ENCODE data around the gene C5orf24. TPM values are rescaled to one million over a fixed set of nuclear protein-coding genes. Genes with fewer than 3 reads are reported as not detected.
A peak's percentile ranks its signal among the peaks of the same experiment; 100 is the strongest.

Gene C5orf24
- total RNA-seq, 6 experiments from 2014 or later, result 19.0 to 41.8 (median 30.2) TPM

GRCh38 chr5:134892926-134893325 lies 47.2 kb downstream of the C5orf24 start:
- no peaks in the 10 kb centered on the region for H3K27me3 ChIP-seq
- peaks cover 0 to 8% (median 0%) of the 10 kb centered on the region in 4 donors for H3K4me1 ChIP-seq
- H3K4me3 ChIP-seq, result no peak overlapping the region
- H3K36me3 ChIP-seq, result peaks cover 0 to 9% (median 0%) of the 10 kb centered on the region in 4 donors
- DNase-seq, result no peak
- 86% methylated on average over 2 of the region's 2 CpGs for WGBS (ENCODE audit: insufficient coverage, low coverage, low lambda C conversion rate, missing lambda C conversion rate)
- H3K9me3 ChIP-seq, result no peaks in the 10 kb centered on the region
- TF ChIP-seq POLR2A (IDR thresholded peaks at IDR 0.05) (no peak), CTCF (IDR thresholded peaks at IDR 0.05) (no peak)
- H3K27ac ChIP-seq, result no peak overlapping the region
- intact Hi-C loops (cut with DNase I), result no loop called here
- ATAC-seq, result no peak

- ATAC-seq (no peak), DNase-seq (no peak)
- no peak overlapping the region for H3K4me3 ChIP-seq
- intact Hi-C loops (cut with DNase I), result no loop called here
- H3K27me3 ChIP-seq, result no peaks in the 10 kb centered on the region
- H3K36me3 ChIP-seq, result peaks cover 0 to 9% (median 0%) of the 10 kb centered on the region in 4 donors
- no peak overlapping the region for H3K27ac ChIP-seq
- WGBS (ENCODE audit: insufficient coverage, low coverage, low lambda C conversion rate, missing lambda C conversion rate), result 85% methylated on average over 6 of the region's 7 CpGs
- H3K9me3 ChIP-seq, result no peaks in the 10 kb centered on the region
- H3K4me1 ChIP-seq, result peaks cover 0 to 8% (median 0%) of the 10 kb centered on the region in 4 donors
- no peak for TF ChIP-seq POLR2A (IDR thresholded peaks at IDR 0.05)
- no peak for TF ChIP-seq CTCF (IDR thresholded peaks at IDR 0.05)
Measured at GRCh38 chr5:134893748-134894505, 48.2 kb downstream of the C5orf24 start.

GRCh38 chr5:134902071-134902801 lies 56.5 kb downstream of the C5orf24 start:
- intact Hi-C loops (cut with DNase I), result no loop called here
- Histone ChIP-seq H3K9me3 (no peaks in the 10 kb centered on the region), H3K4me3 (no peak overlapping the region), H3K36me3 (peaks cover 0 to 9% (median 0%) of the 10 kb centered on the region in 4 donors), H3K4me1 (no peaks in the 10 kb centered on the region), H3K27ac (no peak overlapping the region), H3K27me3 (no peaks in the 10 kb centered on the region)
- WGBS (ENCODE audit: insufficient coverage, low coverage, low lambda C conversion rate, missing lambda C conversion rate), result 79% methylated on average over 9 of the region's 10 CpGs
- ATAC-seq, result no peak
- no peak for DNase-seq
- TF ChIP-seq POLR2A (IDR thresholded peaks at IDR 0.05) (no peak), CTCF (IDR thresholded peaks at IDR 0.05) (no peak)

DNA sequence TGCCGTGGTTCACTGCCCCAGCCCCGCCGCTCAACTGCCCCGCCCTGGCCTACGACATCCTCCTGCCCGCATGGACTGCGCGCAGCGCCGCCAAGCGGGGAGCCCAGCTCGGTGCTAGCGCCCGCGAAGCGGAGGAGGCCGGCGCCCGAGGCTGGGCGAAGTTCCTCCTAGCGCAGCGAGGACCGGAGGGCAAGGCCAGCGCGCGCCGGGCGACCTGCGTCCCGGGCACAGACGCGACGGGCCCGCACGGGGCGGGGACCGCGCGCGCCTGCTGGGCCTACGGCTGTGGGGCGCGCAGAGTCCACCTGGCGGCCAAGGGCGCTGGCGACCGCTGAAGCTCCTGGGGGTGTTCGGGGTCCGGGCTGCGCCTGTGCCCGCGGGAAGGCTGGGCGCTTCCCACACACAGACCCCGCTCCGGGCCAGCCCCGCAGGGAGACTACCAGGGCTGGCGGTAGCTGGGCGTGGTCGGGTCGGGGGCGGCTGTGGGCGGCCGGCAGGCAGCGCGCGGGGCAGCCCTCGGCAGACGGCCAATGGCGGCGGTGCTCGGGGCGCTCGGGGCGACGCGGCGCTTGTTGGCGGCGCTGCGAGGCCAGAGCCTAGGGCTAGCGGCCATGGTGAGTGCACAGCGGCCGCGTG lies 59.0 kb downstream of the C5orf24 start, which contains the start of gene PCBD2:
Gene PCBD2, plus strand, starts transcription at position 522 of the 636 bp plus-strand sequence. Its CDS starts 9 bp downstream, at position 531.
- no peaks in the 10 kb centered on the region for H3K4me1 ChIP-seq
- no peaks in the 10 kb centered on the region for H3K9me3 ChIP-seq
- intact Hi-C loops (cut with DNase I), result no loop called here
- peaks cover 0 to 4% (median 0%) of the 10 kb centered on the region in 4 donors for H3K36me3 ChIP-seq
- DNase-seq, result peak; percentile 95 to 96 (median 95)
- no peaks in the 10 kb centered on the region for H3K27me3 ChIP-seq
- peak within 1 kb of the TSS; percentile 92 to 98 (median 96) for H3K27ac ChIP-seq
- no CpG with 5 or more reads among the region's 84 CpGs for WGBS (ENCODE audit: insufficient coverage, low coverage, low lambda C conversion rate, missing lambda C conversion rate)
- TF ChIP-seq POLR2A (IDR thresholded peaks at IDR 0.05) (peak; percentile 78), CTCF (IDR thresholded peaks at IDR 0.05) (peak; percentile 91 to 98 (median 94))
- ATAC-seq, result peak; percentile 90 to 96 (median 92)
- H3K4me3 ChIP-seq, result peak within 1 kb of the TSS; percentile 66 to 87 (median 83)

Data from right lobe of liver (tissue), 6 donors.